ENCODE results near the gene PHOSPHO2.
"Not testable (repeated sequence)": the region's sequence is repeated elsewhere in the genome, so short reads cannot be mapped to it uniquely, and the experiment has no call there.

Gene PHOSPHO2

DNA sequence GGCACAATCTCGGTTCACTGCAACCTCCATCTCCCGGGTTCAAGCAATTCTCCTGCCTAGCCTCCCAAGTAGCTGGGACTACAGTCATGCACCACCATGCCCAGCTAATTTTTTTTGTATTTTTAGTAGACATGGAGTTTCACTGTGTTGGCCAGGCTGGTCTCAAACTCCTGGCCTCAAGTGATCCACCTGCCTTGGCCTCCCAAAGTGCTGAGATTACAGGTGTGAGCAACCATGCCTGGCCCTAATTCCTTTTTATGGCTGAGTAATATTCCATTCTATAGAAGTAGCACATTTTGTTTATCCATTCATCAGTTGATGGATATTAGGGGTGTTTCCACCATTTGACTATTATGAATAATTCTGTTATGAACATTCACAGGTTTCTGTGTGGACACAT is 9.6 kb upstream of the PHOSPHO2 start:
- not testable (repeated sequence) for DNase-seq

DNA sequence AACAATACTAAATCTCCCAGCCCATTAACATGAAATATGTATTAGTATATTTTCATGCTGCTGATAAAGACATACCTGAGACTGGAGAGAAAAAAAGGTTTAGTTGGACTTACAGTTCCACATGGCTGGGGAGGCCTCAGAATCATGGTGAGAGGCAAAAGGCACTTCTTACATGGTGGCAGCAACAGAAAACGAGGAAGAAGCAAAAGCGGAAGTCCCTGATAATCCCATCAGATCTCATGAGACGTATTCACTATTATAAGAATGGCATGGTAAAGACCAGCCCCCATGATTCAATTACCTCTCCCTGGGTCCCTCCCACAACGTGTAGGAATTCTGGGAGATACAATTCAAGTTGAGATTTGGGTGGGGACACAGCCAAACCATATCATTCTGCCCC is 7.4 kb upstream of the PHOSPHO2 start:
- DNase-seq: not testable (repeated sequence)

DNA sequence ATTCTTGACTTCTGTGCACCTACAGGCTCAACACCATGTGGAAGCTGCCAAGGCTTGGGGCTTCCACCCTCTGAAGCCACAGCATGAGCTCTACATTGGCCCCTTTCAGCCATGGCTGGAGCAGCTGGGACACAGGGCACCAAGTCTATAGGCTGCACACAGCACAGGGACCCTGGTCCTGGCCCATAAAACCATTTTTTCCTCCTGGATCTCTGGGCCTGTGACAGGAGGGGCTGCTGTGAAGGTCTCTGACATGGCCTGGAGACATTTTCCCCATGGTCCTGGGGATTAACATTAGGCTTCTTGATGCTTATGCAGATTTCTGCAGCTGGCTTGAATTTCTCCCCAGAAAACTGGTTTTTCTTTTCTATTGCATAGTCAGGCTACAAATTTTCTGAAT is 6.3 kb upstream of the PHOSPHO2 start:
- not testable (repeated sequence) for DNase-seq

- no peak for DNase-seq
Measured at GRCh38 chr2:169690958-169691357, 3.3 kb upstream of the PHOSPHO2 start.

DNA sequence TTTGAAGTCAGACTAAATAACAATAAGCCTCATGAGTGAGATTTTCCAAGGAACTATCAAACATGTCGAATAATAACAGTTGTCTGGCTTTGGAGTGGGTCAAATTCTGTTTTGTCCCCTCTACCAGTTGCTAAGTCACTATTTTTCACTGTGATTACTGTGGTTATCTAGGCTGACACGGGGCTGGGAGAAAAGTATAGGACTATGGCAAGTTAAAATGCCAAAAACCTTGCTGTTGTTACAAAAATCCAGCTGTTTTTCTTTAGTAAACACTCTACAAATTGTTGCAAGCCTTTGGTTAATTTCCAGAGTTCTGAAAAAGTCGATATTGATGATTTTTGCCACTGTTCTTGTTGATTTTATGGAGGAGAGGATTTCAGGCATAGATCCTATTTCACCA is 1.6 kb upstream of the PHOSPHO2 start:
- DNase-seq: no peak

- DNase-seq: no peak
Measured at GRCh38 chr2:169693360-169693759, 909 bp upstream of the PHOSPHO2 start.

- no peak for DNase-seq
Measured at GRCh38 chr2:169694894-169695260, 608 bp downstream of the PHOSPHO2 start.

DNA sequence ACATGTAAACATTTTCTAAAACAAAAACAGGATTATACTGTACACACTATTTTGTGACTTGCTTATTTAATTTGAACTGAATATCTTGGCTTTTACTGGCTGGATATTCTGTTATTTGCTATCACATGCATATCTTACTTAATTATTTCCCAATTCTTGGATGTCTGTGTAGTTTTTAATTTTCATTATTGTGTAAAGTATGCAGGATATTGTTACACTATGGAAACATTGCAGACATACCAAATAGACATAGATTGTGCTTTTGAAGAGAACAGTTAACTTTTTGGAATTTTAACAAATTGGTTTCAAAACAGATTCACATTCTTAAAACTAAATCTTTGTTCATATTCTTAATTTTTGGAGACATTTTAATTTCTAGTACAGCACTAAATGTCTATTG is 2.1 kb downstream of the PHOSPHO2 start:
- DNase-seq: no peak

DNA sequence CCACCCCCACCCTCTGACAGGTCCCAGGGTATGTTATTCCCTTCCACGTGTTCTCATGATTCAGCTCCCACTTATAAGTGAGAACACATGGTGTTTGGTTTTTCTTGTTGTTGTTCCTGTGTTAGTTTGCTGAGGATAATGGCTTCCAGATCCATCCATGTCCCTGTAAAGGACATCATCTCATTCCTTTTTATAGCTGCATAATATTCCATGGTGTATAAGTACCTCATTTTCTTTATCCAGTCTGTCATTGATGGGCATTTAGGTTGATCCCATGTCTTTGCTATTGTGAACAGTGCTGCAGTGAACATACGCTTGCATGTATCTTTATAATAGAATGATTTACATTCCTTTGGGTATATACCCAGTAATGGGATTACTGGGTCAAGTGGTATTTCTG is 4.9 kb downstream of the PHOSPHO2 start:
- not testable (repeated sequence) for DNase-seq

GRCh38 chr2:169702996-169703395 is 8.7 kb downstream of the PHOSPHO2 start:
- DNase-seq: no peak

GRCh38 chr2:169704160-169704708 is 10.0 kb downstream of the PHOSPHO2 start:
- no peak for DNase-seq

- no peak for DNase-seq
Measured at GRCh38 chr2:169705927-169706326, 11.7 kb downstream of the PHOSPHO2 start.

GRCh38 chr2:169707626-169708025 is 13.4 kb downstream of the PHOSPHO2 start:
- DNase-seq: no peak

DNA sequence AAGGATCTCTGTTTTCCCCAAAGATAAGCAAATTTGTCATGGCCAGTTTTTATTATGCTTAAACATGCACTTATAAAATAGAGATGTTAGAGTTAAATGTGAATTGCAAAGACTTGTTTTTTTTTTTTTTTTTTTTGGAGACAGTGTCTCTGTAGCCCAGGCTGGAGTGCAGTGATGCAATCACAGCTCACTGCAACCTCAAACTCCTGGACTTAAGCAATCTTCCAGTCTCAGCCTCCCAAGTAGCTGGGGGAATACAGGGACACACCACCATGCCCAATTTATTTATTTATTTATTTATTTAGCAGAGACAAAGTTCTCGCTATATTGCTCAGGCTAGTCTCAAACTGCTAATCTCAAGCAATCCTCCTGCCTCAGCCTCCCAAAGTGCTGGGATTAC is 15.1 kb downstream of the PHOSPHO2 start:
- DNase-seq: no peak

GRCh38 chr2:169709981-169710380 is 15.7 kb downstream of the PHOSPHO2 start:
- DNase-seq: no peak

GRCh38 chr2:169711751-169712509 is 17.7 kb downstream of the PHOSPHO2 start:
- no peak for DNase-seq

DNA sequence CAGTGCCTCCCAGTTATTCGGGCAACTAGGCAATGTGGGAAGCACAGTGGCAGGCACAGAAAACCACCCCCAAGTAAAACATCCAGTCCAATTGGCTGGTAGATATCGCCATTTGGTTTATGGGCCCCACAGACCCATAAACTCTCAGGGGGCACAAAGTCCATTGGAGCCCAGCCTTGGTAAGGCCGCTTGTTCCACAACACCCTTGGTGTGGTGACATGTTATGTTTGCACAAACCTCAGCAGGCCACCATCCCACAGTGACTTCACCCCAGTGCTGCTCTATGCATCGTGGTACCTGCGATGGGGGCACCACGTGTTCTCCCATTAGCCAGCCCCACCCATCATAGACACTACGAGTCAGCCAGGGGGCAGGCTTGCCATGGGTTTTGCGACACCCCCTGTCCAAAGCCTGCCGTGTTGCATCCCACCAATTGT is 18.5 kb downstream of the PHOSPHO2 start:
- no peak for DNase-seq

DNA sequence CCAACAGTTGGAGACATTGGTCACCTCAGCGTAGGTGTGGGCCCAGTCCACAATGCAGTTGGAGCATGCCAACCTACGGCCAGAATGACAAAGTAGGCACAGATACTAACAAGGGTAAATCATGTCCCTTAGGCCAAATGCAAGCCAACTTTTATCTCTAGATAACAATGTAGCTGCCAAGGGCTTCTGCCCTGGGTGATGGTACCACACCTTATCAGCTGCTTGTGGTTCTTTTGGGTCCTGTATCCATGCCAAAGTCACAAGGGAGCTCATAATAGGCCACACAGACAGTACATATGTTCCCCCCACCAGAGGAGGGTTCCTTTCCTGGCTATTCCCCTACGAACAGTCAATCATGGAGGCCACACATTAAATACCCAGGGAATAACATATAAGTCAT is 19.1 kb downstream of the PHOSPHO2 start:
- DNase-seq: no peak

DNA sequence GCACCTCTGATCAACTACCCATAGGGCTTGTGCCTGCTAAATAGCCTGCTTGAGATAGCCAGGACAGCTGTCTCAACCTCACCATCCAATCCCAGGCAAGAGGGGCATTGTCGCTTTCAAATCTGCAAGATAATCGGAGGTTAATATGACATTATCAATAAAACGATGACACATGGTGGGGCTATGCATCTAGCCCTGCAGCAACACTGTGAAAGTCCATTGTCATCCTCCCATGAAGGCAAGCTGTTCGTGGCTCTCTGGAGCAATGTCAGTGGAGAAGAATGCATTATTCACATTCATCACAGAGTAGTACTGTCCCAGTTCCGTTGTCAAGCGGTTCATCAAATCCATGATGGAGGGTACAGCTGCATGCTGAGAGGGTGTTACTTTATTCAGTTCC is 20.4 kb downstream of the PHOSPHO2 start:
- no peak for DNase-seq

- no peak for DNase-seq
Measured at GRCh38 chr2:169715379-169716237, 21.3 kb downstream of the PHOSPHO2 start.

DNA sequence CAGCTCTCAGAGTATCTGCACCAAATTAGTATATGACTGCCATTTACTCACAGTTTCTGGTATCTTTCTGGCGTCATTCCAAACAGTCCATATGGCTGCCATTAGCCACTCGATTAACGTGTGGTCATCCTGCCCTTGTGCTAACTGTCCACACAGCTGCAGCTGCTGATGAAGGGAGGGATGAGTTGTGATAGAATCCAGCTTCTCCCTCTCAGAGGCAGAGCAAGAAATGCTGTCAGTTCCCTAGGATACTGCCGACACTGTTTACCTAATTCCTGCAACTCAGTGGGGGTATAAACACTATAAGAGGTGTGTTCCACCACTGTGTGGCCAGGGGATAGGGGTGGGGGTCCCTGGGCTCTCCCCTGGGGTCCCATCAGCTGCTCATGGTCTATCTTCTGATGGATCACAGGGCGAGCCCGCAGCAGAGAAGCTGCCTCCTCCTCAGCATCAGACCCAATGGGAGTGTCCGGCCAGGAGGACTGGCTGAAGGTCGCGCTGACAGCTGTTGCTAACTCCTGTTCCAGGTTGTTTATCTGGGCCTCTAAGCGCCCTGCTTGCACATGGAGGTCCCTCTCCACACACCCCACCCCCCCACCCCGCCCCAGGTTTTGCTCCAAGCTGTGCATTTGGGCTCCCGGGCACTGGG is 22.1 kb downstream of the PHOSPHO2 start:
- DNase-seq: no peak

GRCh38 chr2:169716938-169717690 is 22.8 kb downstream of the PHOSPHO2 start:
- no peak for DNase-seq

DNA sequence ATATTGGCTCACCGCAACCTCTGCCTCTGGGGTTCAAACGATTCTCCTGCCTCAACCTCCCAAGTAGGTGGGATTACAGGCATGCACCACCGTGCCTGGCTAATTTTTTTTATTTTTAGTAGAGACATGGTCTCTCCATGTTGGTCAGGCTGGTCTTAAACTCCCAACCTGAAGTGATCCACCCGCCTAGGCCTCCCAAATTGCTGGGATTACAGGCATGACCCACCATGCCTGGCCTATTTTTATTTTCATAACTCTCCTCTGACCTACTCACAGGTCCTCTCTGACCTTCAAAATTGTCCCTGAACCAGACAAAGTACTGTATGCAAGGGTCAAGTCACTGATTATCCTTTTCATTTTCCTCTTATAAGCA is 23.4 kb downstream of the PHOSPHO2 start:
- no peak for DNase-seq

Measured in stimulated activated CD4-positive, alpha-beta T cell treated with anti-CD3 and anti-CD28 coated beads, Interleukin-15, amount 100 ng/mL, for 24 hours (primary cell).